Epithelial cell of proximal tubule (primary cell): ENCODE results near the gene WNT7B. TPM values are rescaled to one million over a fixed set of nuclear protein-coding genes. Genes with fewer than 3 reads are reported as not detected.

Experiments used
- DNase-seq: peaks from one replicate; pipeline ENCODE4 v3.0.0-alpha.2; 2011; ENCODE audit warnings: low read depth
- H3K4me3 ChIP-seq: 2 replicates; pipeline ENCODE4 v1.5.1; 2011; ENCODE audit warnings: low read depth, mild to moderate bottlenecking, low read length
- CTCF ChIP-seq: conservative IDR thresholded peaks from 2 replicates; pipeline ENCODE4 v1.5.1; 2012; ENCODE audit warnings: low read depth, mild to moderate bottlenecking, low read length
- total RNA-seq: library from RNA; depleted of rRNA; stranded (reverse); fragments of >200 nt; gene quantifications from 2 replicates; pipeline ENCODE4 v1.2.3, GENCODE V29; 2015

WNT7B gene
- total RNA-seq, 1 donor from 2014 or later, result 30.1 TPM

GRCh38 chr22:45891996-45892621, 84.9 kb downstream of the WNT7B start:
- TF ChIP-seq CTCF, result no peak
- no peak for DNase-seq

GRCh38 chr22:45891471-45891995, 85.4 kb downstream of the WNT7B start:
- no peak for TF ChIP-seq CTCF
- DNase-seq, result no peak

More at GRCh38 chr22:45891996-45892621, 84.9 kb downstream of the WNT7B start:
- H3K4me3 ChIP-seq, result no peak overlapping the region

GRCh38 chr22:45891021-45891421, 85.9 kb downstream of the WNT7B start:
- no peak for TF ChIP-seq CTCF
- no peak for DNase-seq

More at GRCh38 chr22:45891471-45891995, 85.4 kb downstream of the WNT7B start:
- no peak overlapping the region for H3K4me3 ChIP-seq

GRCh38 chr22:45890351-45890635, 86.7 kb downstream of the WNT7B start:
- TF ChIP-seq CTCF, result no peak
- no peak overlapping the region for H3K4me3 ChIP-seq
- DNase-seq, result no peak

More at GRCh38 chr22:45891021-45891421, 85.9 kb downstream of the WNT7B start:
- H3K4me3 ChIP-seq, result no peak overlapping the region

- no peak overlapping the region for H3K4me3 ChIP-seq
- DNase-seq, result no peak
- TF ChIP-seq CTCF, result no peak
These were observed 87.2 kb downstream of the WNT7B start for GRCh38 chr22:45889539-45890350.

- TF ChIP-seq CTCF, result no peak
- no peak for DNase-seq
- no peak overlapping the region for H3K4me3 ChIP-seq
These were observed 87.8 kb downstream of the WNT7B start for GRCh38 chr22:45889093-45889538.
